Effector memory CD4-positive, alpha-beta T cell (primary cell): ENCODE measurements around the gene INPP5K.
"Not testable (repeated sequence)": the region's sequence is repeated elsewhere in the genome, so short reads cannot be mapped to it uniquely, and the experiment has no call there.

Experiments used
- DNase-seq, 3 donors: peaks; one replicate each; pipeline ENCODE4 v3.0.0-alpha.2; 2020
- H3K27ac ChIP-seq: 2 replicates; pipeline ENCODE4 v1.7.0; 2013; ENCODE audit warnings: mild to moderate bottlenecking, low read length, moderate library complexity; ENCODE audit not compliant: insufficient read depth, poor library complexity, severe bottlenecking
- H3K27me3 ChIP-seq: replicated peaks from 2 replicates; pipeline ENCODE4 v1.7.0; 2013; ENCODE audit warnings: mild to moderate bottlenecking, low read length; ENCODE audit not compliant: insufficient read depth, control insufficient read depth, poor library complexity, severe bottlenecking
- H3K36me3 ChIP-seq: 2 replicates; pipeline ENCODE4 v1.7.0; 2013; ENCODE audit warnings: mild to moderate bottlenecking, low read length, moderate library complexity; ENCODE audit not compliant: control insufficient read depth, insufficient read depth
- H3K4me1 ChIP-seq: 2 replicates; pipeline ENCODE4 v1.7.0; 2013; ENCODE audit warnings: low read length, mild to moderate bottlenecking; ENCODE audit not compliant: control insufficient read depth, insufficient read depth, poor library complexity, severe bottlenecking
- H3K4me3 ChIP-seq: 2 replicates; pipeline ENCODE4 v1.7.0; 2013; ENCODE audit warnings: low read length, low read depth, mild to moderate bottlenecking; ENCODE audit not compliant: insufficient read depth, poor library complexity, severe bottlenecking
- H3K9me3 ChIP-seq: 2 replicates; pipeline ENCODE4 v1.7.0; 2013; ENCODE audit warnings: mild to moderate bottlenecking, low read length, moderate library complexity; ENCODE audit not compliant: control insufficient read depth
- total RNA-seq, 3 donors: gene quantifications; one replicate each; lab custom pipeline; 2026; lab: John Stamatoyannopoulos, UW

Gene INPP5K
- total RNA-seq = 84.8 to 118 (median 103) reads per million in 3 donors

DNA sequence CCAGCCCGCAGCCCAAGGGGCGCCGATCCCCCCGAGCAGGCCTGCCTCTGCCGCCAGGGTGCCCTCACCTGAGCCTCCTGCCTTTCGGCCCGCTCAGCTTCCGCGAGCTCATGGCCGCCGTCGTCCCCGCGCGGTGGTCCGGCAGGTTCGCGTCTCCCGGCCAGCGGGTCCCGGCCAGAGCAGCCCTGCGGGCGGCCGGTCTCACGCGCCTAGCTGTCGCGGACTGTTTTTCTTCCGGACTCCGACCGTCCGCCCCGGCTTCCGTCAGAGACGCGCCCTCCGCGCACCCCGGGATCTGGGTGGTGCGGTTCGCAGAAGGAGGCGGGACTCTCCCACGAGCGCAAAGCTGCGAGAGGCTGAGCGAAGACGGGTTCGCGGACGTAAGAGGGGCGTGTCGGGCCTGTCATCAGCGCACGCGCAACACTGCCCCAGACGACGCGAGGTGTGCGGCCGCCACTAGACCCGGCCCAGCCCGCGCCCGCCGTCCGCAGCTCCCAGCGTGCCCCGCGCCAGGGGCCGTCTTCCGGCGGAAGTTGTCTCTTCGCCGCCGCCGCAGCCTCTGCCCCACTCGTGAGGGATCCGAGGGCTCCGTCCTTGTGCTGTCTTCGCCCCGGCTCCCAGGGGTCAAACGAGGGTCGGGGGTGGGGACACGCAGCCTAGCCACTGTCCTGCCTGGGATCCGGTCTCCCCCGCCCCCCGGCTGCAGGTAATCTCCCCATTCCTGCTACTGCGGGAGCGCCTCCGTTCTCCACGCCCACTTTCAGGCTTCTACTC is at the start of gene INPP5K:
TSS of gene INPP5K (minus strand) at position 225 of the 774 bp plus-strand sequence. CDS start at position 112, 113 bp downstream.
- peaks cover 16% of the 10 kb centered on the region for H3K4me1 ChIP-seq
- peaks cover 23% of the 10 kb centered on the region for H3K36me3 ChIP-seq
- peak within 1 kb of the TSS; percentile 100 for H3K4me3 ChIP-seq
- H3K27me3 ChIP-seq = no peaks in the 10 kb centered on the region
- peak within 1 kb of the TSS; percentile 94 for H3K27ac ChIP-seq
- DNase-seq = peak; percentile 96 to 97 (median 96)
- H3K9me3 ChIP-seq = no peaks in the 10 kb centered on the region

DNA sequence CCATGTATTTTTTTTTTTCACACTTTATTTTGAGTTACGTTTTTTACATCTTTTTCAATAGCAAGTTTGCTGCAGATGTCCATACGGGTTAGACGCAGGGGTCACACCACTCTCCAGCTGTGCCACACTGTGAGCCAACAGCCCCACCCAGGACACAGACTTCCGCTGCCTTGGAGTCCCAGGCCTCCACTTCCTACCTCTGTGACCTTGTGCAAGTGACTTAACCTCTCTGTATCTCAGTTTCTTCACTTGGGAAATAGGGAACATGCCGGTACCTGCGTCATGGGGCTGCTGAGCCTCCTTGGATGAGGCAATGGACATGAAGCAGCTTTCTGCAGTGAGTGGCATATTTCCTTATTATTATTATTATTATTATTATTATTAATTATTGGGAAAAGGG is 49.5 kb upstream of the INPP5K start:
- Histone ChIP-seq H3K36me3 (no peaks in the 10 kb centered on the region), H3K4me1 (peaks cover 22% of the 10 kb centered on the region), H3K27me3 (no peaks in the 10 kb centered on the region), H3K4me3 (no peak overlapping the region), H3K27ac (no peak overlapping the region), H3K9me3 (no peaks in the 10 kb centered on the region)
- no peak for DNase-seq

GRCh38 chr17:1563786-1564613 is 47.6 kb upstream of the INPP5K start:
- Histone ChIP-seq H3K4me3 (no peak overlapping the region), H3K27ac (no peak overlapping the region), H3K4me1 (peaks cover 22% of the 10 kb centered on the region), H3K9me3 (no peaks in the 10 kb centered on the region), H3K36me3 (no peaks in the 10 kb centered on the region), H3K27me3 (no peaks in the 10 kb centered on the region)
- DNase-seq = no peak

DNA sequence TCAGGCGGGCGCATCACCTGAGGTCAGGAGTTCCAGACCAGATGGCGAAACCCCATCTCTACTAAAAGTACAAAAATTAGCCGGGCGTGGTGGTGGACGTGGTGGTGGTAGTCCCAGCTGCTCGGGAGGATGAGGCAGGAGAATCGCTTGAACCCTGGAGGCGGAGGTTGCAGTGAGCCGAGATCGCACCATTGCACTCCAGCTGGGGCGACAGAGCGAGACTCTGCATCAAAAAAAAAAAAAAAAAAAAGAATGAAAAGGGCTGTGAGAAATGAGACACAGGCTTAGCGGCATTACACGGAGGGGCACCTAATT is 47.0 kb upstream of the INPP5K start:
- H3K9me3 ChIP-seq, H3K4me3 ChIP-seq, H3K27ac ChIP-seq, DNase-seq, H3K36me3 ChIP-seq, H3K27me3 ChIP-seq: not testable (repeated sequence)
- peaks cover 22% of the 10 kb centered on the region for H3K4me1 ChIP-seq

GRCh38 chr17:1562176-1562643 is 45.8 kb upstream of the INPP5K start:
- DNase-seq = peak in 1 of 3 donors; percentile 6
- Histone ChIP-seq H3K27ac (peak overlapping the region; percentile 53), H3K36me3 (peaks cover 2% of the 10 kb centered on the region), H3K9me3 (no peaks in the 10 kb centered on the region), H3K4me3 (peak overlapping the region; percentile 60), H3K27me3 (no peaks in the 10 kb centered on the region), H3K4me1 (peaks cover 22% of the 10 kb centered on the region)

DNA sequence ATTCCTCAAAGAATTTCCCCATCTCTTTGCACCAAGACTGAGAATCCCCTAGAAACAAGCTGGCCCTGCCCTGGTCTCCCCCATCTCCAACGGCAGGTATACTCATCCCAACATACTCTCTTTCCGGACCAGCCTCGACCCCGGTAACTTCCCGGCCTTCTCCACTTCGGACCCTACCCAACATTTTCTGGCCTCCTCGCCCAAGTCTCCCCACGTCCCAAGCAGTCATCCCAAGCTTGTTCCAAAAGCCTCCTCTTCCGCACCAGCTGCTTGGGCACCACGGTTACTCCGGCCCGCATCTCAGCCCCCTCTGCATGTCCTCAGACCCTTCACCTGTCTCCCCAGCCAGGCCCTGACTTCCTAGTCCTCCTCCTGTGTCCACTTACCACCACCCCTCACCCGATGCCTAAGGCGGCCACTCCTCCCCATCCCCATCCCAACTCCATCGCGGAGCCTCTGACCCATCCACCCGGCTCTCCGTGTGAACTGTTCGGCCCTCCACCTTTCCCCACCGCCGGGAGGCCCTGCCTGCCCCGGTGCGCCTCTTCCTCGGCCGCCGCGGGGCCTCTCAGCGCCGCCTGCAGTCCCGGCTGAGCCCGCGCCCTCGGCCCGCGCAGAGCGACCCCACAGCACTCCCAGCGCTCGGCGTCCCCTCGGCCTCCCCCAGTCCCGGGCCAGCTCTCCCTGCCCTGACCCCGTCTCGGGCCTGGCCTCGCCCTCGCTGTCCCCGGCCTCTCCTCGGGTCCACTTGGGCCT is 45.2 kb upstream of the INPP5K start:
- no peak for DNase-seq
- Histone ChIP-seq H3K36me3 (peaks cover 5% of the 10 kb centered on the region), H3K4me3 (peak overlapping the region; percentile 60), H3K9me3 (no peaks in the 10 kb centered on the region), H3K27ac (peak overlapping the region; percentile 53), H3K27me3 (no peaks in the 10 kb centered on the region), H3K4me1 (peaks cover 20% of the 10 kb centered on the region)

DNA sequence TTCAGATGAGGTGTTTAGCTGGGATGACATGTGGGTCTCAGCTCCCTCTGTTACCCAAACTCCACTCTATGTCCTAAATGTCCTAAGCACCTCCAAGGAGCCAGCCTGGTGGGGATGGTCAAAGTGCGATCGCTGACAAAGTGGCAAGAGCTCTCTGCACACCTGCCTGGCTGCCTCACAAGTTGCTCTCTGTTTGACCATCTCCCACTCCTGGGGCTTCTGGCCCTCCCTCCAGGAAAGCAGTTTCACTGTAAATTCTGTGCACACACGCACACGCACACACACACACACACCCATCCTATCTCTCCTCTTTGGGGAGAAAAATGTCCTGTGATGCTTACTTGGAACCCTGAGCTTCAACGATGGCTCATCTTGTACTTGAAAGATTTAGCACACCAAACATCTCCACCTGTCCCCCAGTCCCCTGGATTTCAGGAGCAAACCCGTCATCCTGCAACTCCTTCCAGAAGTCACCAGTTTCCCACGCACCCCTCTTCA is 44.5 kb upstream of the INPP5K start:
- Histone ChIP-seq H3K4me1 (peaks cover 16% of the 10 kb centered on the region), H3K27me3 (no peaks in the 10 kb centered on the region), H3K9me3 (no peaks in the 10 kb centered on the region), H3K27ac (no peak overlapping the region), H3K36me3 (peaks cover 5% of the 10 kb centered on the region), H3K4me3 (no peak overlapping the region)
- no peak for DNase-seq

- Histone ChIP-seq H3K36me3 (peaks cover 5% of the 10 kb centered on the region), H3K27me3 (no peaks in the 10 kb centered on the region), H3K4me1 (peaks cover 16% of the 10 kb centered on the region), H3K9me3 (no peaks in the 10 kb centered on the region), H3K4me3 (no peak overlapping the region), H3K27ac (no peak overlapping the region)
- DNase-seq = no peak
Measured at GRCh38 chr17:1560101-1560857, 43.9 kb upstream of the INPP5K start.
